Uterus (tissue), 4 donors: ENCODE results near the gene ME3. TPM values are rescaled to one million over a fixed set of nuclear protein-coding genes. Genes with fewer than 3 reads are reported as not detected.

Experiments used
- DNase-seq, 2 donors: peaks; one replicate each; pipeline ENCODE4 v3.0.0-alpha.2; 2019 to 2020
- H3K27ac ChIP-seq, 2 donors: fragments of 200-600 bp; sonication (generic); 1 replicate in 1 of 2; 2 replicates in 1 of 2; pipeline ENCODE4 v1.5.1; 2016 to 2018
- H3K27me3 ChIP-seq, 2 donors: fragments of 200-600 bp; sonication (generic); one replicate each; pipeline ENCODE4 v1.5.1; 2018 to 2019; ENCODE audit warnings: control low read depth in 1 of 2
- H3K36me3 ChIP-seq, 2 donors: fragments of 200-600 bp; sonication (generic); one replicate each; pipeline ENCODE4 v1.5.1; 2019; ENCODE audit warnings: control low read depth in 1 of 2
- H3K4me1 ChIP-seq, 2 donors: fragments of 200-600 bp; sonication (generic); one replicate each; pipeline ENCODE4 v1.5.1; 2018 to 2019; ENCODE audit warnings: control low read depth in 1 of 2
- H3K4me3 ChIP-seq, 2 donors: fragments of 200-600 bp; sonication (generic); 1 replicate in 1 of 2; 2 replicates in 1 of 2; pipeline ENCODE4 v1.5.1; 2018 to 2019; ENCODE audit warnings: mild to moderate bottlenecking in 1 of 2
- H3K9me3 ChIP-seq, 2 donors: fragments of 200-600 bp; sonication (generic); one replicate each; pipeline ENCODE4 v1.5.1; 2019; ENCODE audit warnings: control low read depth in 1 of 2
- CTCF ChIP-seq, 4 experiments: fragments of 200-600 bp in 2 of 4; fragments of 450-650 bp in 2 of 4; sonication (generic) in 2 of 4; IDR thresholded peaks; one replicate each; pipeline ENCODE4 v1.5.1; 2016 to 2019; ENCODE audit warnings: antibody characterized with exemption in 4 of 4, mild to moderate bottlenecking in 2 of 4, moderate library complexity in 1 of 4
- POLR2A ChIP-seq, 2 donors: fragments of 450-650 bp; IDR thresholded peaks; one replicate each; pipeline ENCODE4 v1.6.1; 2016; ENCODE audit warnings: antibody characterized with exemption in 2 of 2, mild to moderate bottlenecking in 1 of 2, moderate library complexity in 1 of 2
- intact Hi-C: fragments of 100-400 bp; cut with DNase I; formaldehyde crosslinking; loops from one replicate; pipeline ENCODE4 v1.15.1; 2023; ENCODE audit warnings: low total_unique reads
- total RNA-seq, 4 donors: library from RNA; depleted of rRNA in 3 of 4; stranded (reverse); fragments of >200 nt in 3 of 4; gene quantifications; one replicate each; pipeline versions ENCODE4 v1.1.0 to v1.2.4, GENCODE V29; 2014 to 2023
- donor health status: DM: yes; HTN: yes; CAD: no.

The ME3 gene
- total RNA-seq, 4 donors from 2014 or later, result 44.3 to 169 (median 54.2) TPM

GRCh38 chr11:86446924-86447285, 225.5 kb downstream of the ME3 start:
- Histone ChIP-seq H3K9me3 (no peaks in the 10 kb centered on the region), H3K27ac (no peak overlapping the region), H3K4me3 (no peak overlapping the region), H3K4me1 (no peaks in the 10 kb centered on the region), H3K36me3 (no peaks in the 10 kb centered on the region), H3K27me3 (no peaks in the 10 kb centered on the region)
- DNase-seq, result no peak
- intact Hi-C loops, result no loop called here
- no peak for TF ChIP-seq POLR2A (IDR thresholded peaks at IDR 0.05)
- no peak for TF ChIP-seq CTCF (IDR thresholded peaks at IDR 0.05)

- intact Hi-C loops, result no loop called here
- TF ChIP-seq CTCF (IDR thresholded peaks at IDR 0.05), result no peak
- no peak for TF ChIP-seq POLR2A (IDR thresholded peaks at IDR 0.05)
- no peak overlapping the region for H3K27ac ChIP-seq
- no peaks in the 10 kb centered on the region for H3K36me3 ChIP-seq
- H3K4me3 ChIP-seq, result no peak overlapping the region
- no peaks in the 10 kb centered on the region for H3K27me3 ChIP-seq
- H3K9me3 ChIP-seq, result no peaks in the 10 kb centered on the region
- no peak for DNase-seq
- no peaks in the 10 kb centered on the region for H3K4me1 ChIP-seq
Observed at GRCh38 chr11:86446163-86446923, 226.1 kb downstream of the ME3 start.

- no peaks in the 10 kb centered on the region for H3K4me1 ChIP-seq
- intact Hi-C loops, result no loop called here
- no peaks in the 10 kb centered on the region for H3K27me3 ChIP-seq
- DNase-seq, result no peak
- no peak overlapping the region for H3K4me3 ChIP-seq
- no peaks in the 10 kb centered on the region for H3K36me3 ChIP-seq
- no peak for TF ChIP-seq POLR2A (IDR thresholded peaks at IDR 0.05)
- no peak overlapping the region for H3K27ac ChIP-seq
- no peaks in the 10 kb centered on the region for H3K9me3 ChIP-seq
Observed at GRCh38 chr11:86444981-86445380, 227.4 kb downstream of the ME3 start.

- Histone ChIP-seq H3K9me3 (no peaks in the 10 kb centered on the region), H3K4me1 (no peaks in the 10 kb centered on the region), H3K27me3 (no peaks in the 10 kb centered on the region), H3K36me3 (no peaks in the 10 kb centered on the region), H3K27ac (no peak overlapping the region), H3K4me3 (no peak overlapping the region)
- intact Hi-C loops, result no loop called here
- no peak for DNase-seq
- TF ChIP-seq POLR2A (IDR thresholded peaks at IDR 0.05) (no peak), CTCF (IDR thresholded peaks at IDR 0.05) (no peak)
Observed at GRCh38 chr11:86443415-86443814, 229.0 kb downstream of the ME3 start.

GRCh38 chr11:86442827-86443226, 229.6 kb downstream of the ME3 start:
- Histone ChIP-seq H3K9me3 (no peaks in the 10 kb centered on the region), H3K27me3 (no peaks in the 10 kb centered on the region), H3K27ac (no peak overlapping the region), H3K4me1 (no peaks in the 10 kb centered on the region), H3K4me3 (no peak overlapping the region), H3K36me3 (no peaks in the 10 kb centered on the region)
- intact Hi-C loops, result no loop called here
- DNase-seq, result no peak
- no peak for TF ChIP-seq CTCF (IDR thresholded peaks at IDR 0.05)
- TF ChIP-seq POLR2A (IDR thresholded peaks at IDR 0.05), result no peak
